DND-41 (cell line): ENCODE data around the gene TMEM60.

Experiments
- EZH2 ChIP-seq: IDR thresholded peaks from 3 replicates; pipeline ENCODE4 v1.6.1; 2012; ENCODE audit warnings: borderline replicate concordance, low read depth, mild to moderate bottlenecking, moderate library complexity, low read length, inconsistent platforms; ENCODE audit not compliant: severe bottlenecking
- TF ChIP-seq, protein P1 (sequence below): IDR thresholded peaks from 2 replicates; pipeline ENCODE4 v1.5.1; 2012; ENCODE audit warnings: borderline replicate concordance, low read length, moderate library complexity, mild to moderate bottlenecking; ENCODE audit not compliant: poor library complexity, severe bottlenecking; ENCODE audit errors: extremely low read depth

DNA sequence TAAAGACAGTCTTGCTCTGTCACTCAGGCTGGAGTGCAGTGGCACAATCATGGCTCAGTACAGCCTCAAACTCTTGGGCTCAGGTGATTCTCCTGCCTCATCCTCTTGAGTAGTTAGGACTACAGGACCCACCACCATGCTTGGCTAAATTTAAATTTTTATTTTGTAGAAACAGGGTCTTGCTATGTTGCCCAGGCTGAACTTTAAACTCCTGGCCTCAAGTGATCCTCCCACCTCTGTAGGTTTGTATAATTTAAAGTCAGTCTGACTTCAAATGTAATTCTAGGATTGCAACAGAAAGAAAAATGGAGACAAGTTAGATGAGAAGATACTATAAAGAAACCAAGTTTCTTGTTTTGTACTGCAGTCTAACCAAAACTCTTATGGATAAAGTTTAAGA, 11.5 kb downstream of the TMEM60 start:
- TF ChIP-seq, protein P1, sequence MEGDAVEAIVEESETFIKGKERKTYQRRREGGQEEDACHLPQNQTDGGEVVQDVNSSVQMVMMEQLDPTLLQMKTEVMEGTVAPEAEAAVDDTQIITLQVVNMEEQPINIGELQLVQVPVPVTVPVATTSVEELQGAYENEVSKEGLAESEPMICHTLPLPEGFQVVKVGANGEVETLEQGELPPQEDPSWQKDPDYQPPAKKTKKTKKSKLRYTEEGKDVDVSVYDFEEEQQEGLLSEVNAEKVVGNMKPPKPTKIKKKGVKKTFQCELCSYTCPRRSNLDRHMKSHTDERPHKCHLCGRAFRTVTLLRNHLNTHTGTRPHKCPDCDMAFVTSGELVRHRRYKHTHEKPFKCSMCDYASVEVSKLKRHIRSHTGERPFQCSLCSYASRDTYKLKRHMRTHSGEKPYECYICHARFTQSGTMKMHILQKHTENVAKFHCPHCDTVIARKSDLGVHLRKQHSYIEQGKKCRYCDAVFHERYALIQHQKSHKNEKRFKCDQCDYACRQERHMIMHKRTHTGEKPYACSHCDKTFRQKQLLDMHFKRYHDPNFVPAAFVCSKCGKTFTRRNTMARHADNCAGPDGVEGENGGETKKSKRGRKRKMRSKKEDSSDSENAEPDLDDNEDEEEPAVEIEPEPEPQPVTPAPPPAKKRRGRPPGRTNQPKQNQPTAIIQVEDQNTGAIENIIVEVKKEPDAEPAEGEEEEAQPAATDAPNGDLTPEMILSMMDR = no peak
- TF ChIP-seq EZH2 = no peak
